Stimulated activated CD4-positive, alpha-beta T cell treated with anti-CD3 and anti-CD28 coated beads, Interleukin-4, amount 100 ng/mL, for 1 hour (primary cell): ENCODE measurements around the gene FRS3.

Source experiments
- DNase-seq: peaks from one replicate; pipeline ENCODE4 v3.0.0-alpha.2; 2020

FRS3 gene

GRCh38 chr6:41740366-41741162 lies 39.1 kb downstream of the FRS3 start:
- DNase-seq, result no peak

- no peak for DNase-seq
Observed at GRCh38 chr6:41739041-41739440, 40.7 kb downstream of the FRS3 start.

- DNase-seq, result no peak
Observed at GRCh38 chr6:41737591-41738130, 42.0 kb downstream of the FRS3 start.

DNA sequence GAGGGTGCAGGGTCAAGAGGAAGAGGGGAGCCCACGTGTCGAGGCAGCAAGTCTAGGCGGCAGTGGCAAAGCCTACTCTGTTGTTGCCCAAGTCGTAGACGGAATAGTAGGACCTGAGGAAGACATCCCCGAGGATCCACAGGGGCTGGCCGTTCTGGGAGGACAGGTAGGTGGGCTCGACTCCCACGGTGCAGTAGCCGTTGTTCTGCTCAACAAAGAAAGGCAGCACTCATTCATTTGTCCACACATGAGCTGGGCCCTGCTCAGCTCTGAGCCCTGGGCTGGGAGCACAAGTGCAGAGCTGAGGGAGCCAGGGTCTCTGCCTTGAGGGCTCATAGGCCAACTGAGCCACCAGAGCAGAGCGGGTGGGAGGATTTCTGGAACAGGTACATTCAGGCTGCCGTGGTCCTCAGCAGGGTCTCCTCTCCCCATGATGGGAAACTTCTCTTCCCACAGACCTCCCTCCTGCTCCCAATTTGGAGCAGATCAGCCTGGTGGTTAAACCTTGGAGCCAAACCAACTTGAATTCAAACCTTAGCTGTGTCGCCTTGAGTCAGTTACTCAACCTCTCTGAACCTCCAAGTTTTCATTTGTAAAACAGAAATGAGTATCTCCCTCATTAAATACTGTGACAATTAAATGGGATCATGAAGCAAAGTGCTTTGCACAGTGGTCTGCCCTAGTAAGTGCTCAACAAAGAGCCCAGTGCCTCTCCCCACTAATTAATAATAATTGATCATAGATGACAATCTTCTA lies 42.7 kb downstream of the FRS3 start:
- no peak for DNase-seq

DNA sequence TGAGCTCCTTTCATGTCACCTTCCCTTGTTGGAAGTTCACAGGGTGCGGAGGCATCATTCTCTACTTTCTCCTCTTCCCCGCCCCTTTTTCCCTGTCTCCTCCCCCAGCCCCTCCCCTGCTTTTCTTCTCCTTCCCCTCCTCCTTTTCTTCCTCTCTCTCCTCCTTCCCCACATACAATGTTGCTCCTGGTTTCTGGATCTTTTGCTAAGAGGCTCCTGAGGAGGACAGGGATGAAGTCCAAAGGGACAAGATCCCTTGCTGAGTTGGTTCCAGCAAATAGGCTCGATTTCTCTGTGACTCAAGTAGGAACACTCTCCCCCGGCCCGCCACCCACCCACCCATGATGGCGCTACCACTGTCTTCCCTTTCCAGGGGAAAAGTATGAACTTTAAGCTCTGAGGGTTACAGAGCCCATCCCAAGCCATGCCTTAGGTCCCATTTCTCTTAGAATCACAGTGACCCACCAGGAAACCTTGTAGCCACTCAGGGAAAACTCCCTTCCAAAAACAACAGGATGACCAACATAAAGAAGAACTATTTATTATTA lies 43.4 kb downstream of the FRS3 start:
- DNase-seq, result no peak

- peak; percentile 96 for DNase-seq
Observed at GRCh38 chr6:41735427-41736185, 44.1 kb downstream of the FRS3 start, which contains the start of gene TFEB. TFEB (minus strand) TSS chr6:41735608; CDS start chr6:41691213, 44,395 bp downstream.

GRCh38 chr6:41734666-41735426 lies 44.9 kb downstream of the FRS3 start:
- DNase-seq, result peak; percentile 66

- peak; percentile 65 for DNase-seq
Observed at GRCh38 chr6:41733707-41734665, 45.7 kb downstream of the FRS3 start.

GRCh38 chr6:41733360-41733706 lies 46.4 kb downstream of the FRS3 start:
- DNase-seq, result no peak

GRCh38 chr6:41732591-41733359 lies 46.9 kb downstream of the FRS3 start:
- peak; percentile 53 for DNase-seq

DNA sequence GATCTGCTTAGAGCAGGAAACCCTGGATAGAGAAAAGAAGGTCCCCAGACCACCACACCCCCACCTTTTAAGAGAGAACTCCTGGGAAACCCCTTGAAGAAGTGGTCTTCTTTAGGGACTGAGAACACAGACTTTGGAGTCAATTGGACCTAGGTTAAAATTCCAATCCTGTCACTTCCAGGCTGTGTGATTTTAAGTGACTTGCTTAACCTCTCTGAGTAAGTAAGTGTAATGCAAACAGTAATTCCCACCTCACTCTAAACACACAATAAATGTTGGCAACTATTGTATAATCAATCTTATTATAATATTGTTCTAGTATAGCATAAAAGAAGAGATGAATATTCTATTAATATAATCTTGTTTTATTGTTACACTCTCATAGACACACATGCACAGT lies 47.6 kb downstream of the FRS3 start:
- no peak for DNase-seq

DNA sequence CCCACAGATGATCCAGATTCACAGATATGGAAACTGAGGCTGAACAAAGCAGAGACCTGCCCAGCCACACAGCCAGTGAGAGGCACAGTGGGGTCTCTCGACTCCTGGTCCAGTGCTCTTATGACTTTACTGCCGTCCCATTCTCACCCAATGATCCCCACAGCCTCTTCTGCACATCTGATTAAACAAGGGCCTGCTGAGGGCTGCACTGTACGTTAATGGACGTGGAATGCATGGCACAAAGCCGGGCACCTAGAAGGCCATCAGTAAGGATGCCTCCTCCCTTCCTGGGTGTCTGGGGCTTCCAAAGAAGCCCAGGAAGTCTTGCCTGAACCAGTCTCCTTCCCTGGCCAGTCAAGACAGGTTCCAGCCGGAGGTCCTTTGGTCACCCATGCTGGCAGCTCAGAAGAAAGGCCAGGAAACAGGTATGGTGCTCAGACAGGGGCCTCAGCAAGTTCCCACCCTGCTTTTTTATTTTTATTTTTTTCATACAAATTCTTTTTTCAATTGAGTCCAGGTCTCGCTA lies 48.1 kb downstream of the FRS3 start:
- DNase-seq, result no peak

DNA sequence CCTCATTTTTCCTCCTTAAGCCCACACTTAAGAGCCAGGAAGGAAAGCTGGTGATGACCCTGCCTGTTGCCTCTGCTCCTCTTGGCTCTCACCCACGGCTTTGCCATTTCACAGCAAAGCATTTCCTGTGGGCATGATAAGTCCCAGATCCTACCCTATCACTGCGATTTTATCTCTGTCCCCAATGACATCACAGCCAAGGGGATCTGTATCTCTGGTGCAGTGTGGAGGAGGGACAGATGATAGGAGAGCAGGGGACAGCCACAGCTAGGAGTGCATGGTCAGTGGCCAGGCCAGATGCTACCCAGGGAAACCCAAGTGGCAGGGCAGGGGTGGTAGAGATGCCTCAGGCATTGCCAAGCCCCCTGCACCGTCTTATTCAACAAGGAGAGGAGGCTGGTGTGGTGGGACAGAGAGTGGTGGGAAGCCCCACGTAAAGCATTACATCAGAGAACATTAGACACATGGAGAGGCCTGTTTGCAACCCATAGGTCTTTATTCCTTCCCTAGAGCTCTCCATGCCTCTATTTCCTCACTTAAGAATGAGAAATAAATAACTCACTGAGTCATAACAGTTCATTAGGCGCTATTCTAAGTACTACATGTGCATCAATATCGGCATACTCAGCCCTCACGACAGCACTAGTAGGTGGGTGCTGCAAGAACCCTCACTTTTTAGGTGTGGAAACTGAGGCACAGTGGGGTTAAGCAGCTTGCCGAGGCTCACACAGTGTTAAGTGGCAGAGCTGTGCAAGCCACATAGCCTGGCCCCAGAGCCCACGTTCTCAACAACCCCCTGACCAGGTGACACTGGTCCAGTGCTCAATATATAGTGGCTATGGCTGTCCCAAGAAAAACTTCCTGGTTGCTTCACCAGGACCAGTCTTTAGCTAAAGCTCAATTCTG lies 48.9 kb downstream of the FRS3 start:
- no peak for DNase-seq

DNA sequence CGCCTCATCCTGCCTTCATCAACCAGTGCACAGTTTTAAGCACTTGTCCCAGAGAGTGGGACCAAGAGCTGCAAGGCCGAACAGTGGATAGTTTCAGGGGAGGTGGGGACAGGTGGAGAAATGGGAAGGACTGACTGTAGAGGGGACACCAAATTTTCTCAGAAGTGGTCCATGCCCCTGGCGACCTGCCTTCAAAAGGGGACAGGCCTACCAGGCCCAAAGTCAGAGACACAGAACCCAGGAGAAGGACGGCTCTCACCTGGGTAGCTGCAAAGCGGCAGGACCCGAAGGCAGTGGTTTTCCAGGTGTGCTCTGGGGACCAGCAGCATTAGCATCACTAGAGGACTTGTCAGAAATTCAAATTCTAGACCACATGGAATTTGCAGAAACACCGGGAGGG lies 50.1 kb downstream of the FRS3 start:
- no peak for DNase-seq

GRCh38 chr6:41728954-41729353 lies 50.7 kb downstream of the FRS3 start:
- DNase-seq, result no peak

- no peak for DNase-seq
Observed at GRCh38 chr6:41728073-41728936, 51.4 kb downstream of the FRS3 start.

DNA sequence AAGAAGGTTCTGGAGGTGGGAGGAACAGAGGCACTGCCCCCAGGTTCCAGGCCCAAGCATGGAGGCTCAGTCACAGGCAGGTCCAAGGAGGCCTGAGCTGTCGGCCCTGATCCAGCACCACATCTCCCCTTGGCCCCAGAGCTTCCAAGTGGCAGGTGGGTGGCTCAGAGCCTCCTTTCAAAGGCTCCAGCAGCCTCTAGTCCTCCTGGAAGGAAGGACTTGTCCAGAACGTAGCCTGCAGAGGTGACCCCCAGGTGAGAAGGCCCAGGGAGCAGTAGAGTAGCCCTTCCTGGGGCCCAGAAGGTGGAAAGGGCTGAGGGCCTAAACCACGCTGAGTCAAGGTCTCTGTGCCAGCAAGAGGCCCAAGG lies 52.0 kb downstream of the FRS3 start:
- DNase-seq, result no peak

- DNase-seq, result no peak
Observed at GRCh38 chr6:41726876-41727275, 52.8 kb downstream of the FRS3 start.
